ENCODE measurements around the gene DSG1. TPM values are rescaled to one million over a fixed set of nuclear protein-coding genes. Genes with fewer than 3 reads are reported as not detected.

The DSG1 gene
- total RNA-seq, 1 donor from 2014 or later: not detected

DNA sequence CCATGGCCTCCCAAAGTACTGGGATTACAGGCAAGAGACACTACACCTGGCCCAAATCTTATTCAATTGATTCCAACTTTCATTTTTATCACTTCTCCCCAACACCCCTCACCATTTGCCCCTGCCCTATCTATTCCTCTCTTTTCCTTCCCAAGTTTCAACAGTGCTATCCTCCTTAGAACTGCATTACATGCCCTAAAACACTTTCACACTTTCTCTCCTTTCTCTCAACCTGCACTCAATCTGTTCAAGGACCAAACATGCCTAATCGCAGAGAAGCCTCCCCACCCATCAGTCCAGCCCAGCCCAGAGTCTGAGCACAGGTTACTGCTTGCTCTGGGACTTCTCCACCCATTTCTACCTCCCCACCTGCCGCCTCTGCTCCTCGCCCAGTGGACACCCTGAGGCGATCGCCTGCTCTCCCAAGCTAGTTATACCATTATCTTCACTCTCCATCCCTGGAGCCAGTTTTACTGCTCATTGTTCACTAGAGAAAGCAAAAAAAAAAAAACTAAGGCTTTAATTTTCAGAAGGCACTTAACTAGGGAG is 23.7 kb upstream of the DSG1 start:
- DNase-seq (ENCODE audit: low spot score in 2 of 2): no peak
- H3K27me3 ChIP-seq: no peaks in the 10 kb centered on the region

DNA sequence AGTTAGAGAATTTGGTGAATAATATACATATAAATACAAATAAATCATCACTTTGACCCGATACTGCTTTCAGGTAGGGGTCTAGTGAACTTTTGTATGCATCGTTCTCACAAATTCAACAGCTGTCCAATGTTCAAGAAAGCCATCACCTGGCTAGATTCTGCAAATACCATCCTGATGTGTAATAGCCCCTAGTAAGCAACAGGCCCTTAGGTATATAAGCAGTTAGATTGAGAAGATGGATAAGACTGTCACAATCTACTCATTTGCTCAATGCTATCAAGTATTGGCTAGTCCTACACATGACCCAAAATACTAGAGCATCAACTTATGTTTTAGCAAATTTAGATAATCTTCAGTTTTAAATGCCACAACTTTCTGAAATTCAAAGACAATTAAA is 20.7 kb upstream of the DSG1 start:
- intact Hi-C loops (cut with DNase I): no loop called here
- no peak overlapping the region for H3K27ac ChIP-seq
- H3K27me3 ChIP-seq: no peaks in the 10 kb centered on the region
- DNase-seq (ENCODE audit: low spot score in 2 of 2): no peak
- H3K4me3 ChIP-seq: no peak overlapping the region
- no peaks in the 10 kb centered on the region for H3K36me3 ChIP-seq
- no peaks in the 10 kb centered on the region for H3K9me3 ChIP-seq
- TF ChIP-seq, protein P1, sequence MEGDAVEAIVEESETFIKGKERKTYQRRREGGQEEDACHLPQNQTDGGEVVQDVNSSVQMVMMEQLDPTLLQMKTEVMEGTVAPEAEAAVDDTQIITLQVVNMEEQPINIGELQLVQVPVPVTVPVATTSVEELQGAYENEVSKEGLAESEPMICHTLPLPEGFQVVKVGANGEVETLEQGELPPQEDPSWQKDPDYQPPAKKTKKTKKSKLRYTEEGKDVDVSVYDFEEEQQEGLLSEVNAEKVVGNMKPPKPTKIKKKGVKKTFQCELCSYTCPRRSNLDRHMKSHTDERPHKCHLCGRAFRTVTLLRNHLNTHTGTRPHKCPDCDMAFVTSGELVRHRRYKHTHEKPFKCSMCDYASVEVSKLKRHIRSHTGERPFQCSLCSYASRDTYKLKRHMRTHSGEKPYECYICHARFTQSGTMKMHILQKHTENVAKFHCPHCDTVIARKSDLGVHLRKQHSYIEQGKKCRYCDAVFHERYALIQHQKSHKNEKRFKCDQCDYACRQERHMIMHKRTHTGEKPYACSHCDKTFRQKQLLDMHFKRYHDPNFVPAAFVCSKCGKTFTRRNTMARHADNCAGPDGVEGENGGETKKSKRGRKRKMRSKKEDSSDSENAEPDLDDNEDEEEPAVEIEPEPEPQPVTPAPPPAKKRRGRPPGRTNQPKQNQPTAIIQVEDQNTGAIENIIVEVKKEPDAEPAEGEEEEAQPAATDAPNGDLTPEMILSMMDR (IDR thresholded peaks at IDR 0.05): no peak
- no peaks in the 10 kb centered on the region for H3K4me1 ChIP-seq

More for the DNA sequence above, 23.7 kb upstream of the DSG1 start:
- TF ChIP-seq, protein P1 (IDR thresholded peaks at IDR 0.05): no peak
- no peaks in the 10 kb centered on the region for H3K4me1 ChIP-seq
- intact Hi-C loops (cut with DNase I): no loop called here
- H3K9me3 ChIP-seq: peaks cover 2 to 10% of the 10 kb centered on the region in 2 donors
- no peak overlapping the region for H3K4me3 ChIP-seq
- no peaks in the 10 kb centered on the region for H3K36me3 ChIP-seq
- no peak overlapping the region for H3K27ac ChIP-seq

DNA sequence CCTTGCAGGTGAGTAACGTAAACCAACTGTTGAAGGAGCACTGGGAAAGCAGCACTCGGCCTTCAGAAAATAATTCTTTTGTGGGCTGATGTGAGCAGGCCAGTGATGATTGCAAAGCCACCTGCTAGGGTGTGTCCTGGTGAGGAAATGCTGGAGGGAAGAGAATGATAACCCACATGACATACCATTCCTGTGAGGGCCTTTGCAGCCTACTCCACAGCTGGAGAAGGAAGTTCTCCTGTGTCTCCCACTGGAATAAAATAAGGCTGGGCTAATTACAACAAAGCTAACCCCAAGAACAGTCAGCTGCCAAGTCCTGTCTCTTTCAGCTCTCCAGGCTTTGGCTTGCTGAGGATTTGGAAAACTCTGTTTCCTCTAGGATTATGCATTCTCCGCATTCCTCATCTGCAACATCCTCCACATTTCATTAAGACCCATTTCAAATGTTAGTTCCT is 16.7 kb upstream of the DSG1 start:
- H3K4me1 ChIP-seq: no peaks in the 10 kb centered on the region
- intact Hi-C loops (cut with DNase I): no loop called here
- no peaks in the 10 kb centered on the region for H3K27me3 ChIP-seq
- DNase-seq (ENCODE audit: low spot score in 2 of 2): no peak
- H3K9me3 ChIP-seq: no peaks in the 10 kb centered on the region
- TF ChIP-seq, protein P1 (IDR thresholded peaks at IDR 0.05): no peak
- H3K36me3 ChIP-seq: no peaks in the 10 kb centered on the region
- no peak overlapping the region for H3K4me3 ChIP-seq
- no peak overlapping the region for H3K27ac ChIP-seq

DNA sequence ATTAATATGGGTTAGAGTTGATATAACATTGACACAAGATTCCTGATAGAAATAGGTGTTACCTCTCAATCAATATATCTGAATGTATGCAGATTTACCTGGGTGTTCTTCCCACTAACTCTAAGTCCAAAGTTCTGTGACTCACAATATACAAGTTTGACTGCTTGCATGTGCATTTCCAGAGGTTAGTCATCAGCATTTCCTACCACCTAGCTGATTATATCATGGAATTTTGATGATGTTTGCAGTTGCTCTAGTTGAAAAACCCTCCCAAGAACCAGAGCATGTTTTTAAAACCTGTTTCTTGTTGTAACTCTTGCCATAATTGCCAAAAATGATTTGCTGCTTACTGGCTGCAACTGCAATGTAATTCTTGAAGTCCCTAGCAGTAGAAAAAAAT is 15.0 kb upstream of the DSG1 start:
- no peak for DNase-seq (ENCODE audit: low spot score in 2 of 2)
- H3K4me3 ChIP-seq: no peak overlapping the region
- intact Hi-C loops (cut with DNase I): no loop called here
- H3K27ac ChIP-seq: no peak overlapping the region
- H3K36me3 ChIP-seq: no peaks in the 10 kb centered on the region
- no peaks in the 10 kb centered on the region for H3K4me1 ChIP-seq
- TF ChIP-seq, protein P1 (IDR thresholded peaks at IDR 0.05): no peak
- no peaks in the 10 kb centered on the region for H3K27me3 ChIP-seq
- H3K9me3 ChIP-seq: no peaks in the 10 kb centered on the region

DNA sequence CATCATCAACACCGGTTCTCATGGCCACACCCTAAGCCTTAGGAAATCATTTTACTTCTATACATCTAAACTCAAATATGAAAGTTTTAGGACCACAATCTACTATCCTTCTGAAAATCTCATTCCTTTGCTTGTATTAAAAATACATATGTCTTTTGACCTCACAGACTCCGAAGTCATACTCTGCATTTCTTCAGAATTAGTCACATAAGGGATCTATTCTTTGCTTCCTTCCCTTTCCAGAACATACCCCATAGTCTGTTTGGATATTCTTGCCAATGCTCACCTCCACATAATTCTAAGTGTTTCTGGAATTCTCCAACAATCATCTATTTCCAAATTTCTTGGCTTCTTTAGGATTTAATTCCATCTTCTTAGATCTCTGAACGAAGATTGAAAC is 14.2 kb upstream of the DSG1 start:
- Histone ChIP-seq H3K27ac (no peak overlapping the region), H3K36me3 (no peaks in the 10 kb centered on the region), H3K4me1 (no peaks in the 10 kb centered on the region), H3K27me3 (no peaks in the 10 kb centered on the region), H3K4me3 (no peak overlapping the region), H3K9me3 (no peaks in the 10 kb centered on the region)
- TF ChIP-seq, protein P1 (IDR thresholded peaks at IDR 0.05): no peak
- no peak for DNase-seq (ENCODE audit: low spot score in 2 of 2)
- intact Hi-C loops (cut with DNase I): no loop called here

DNA sequence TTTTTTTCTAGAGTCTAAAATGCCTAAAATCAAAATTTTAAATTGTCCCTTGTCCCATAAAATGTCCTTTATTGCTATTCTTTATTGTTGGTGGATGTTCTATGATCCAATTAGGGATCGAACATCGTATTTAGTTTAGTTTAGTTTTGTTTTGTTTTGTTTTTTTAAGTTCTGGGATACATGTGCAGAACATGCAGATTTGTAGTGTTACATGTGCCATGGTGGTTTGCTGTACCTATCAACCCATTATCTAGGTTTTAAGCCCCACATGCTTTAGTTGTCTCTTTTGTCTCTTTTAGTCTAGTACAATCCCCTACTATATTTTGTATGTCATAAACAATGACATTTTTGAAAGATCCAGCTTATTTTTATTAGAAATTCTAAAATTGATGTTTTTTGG is 8.8 kb upstream of the DSG1 start:
- Histone ChIP-seq H3K4me3 (no peak overlapping the region), H3K4me1 (no peaks in the 10 kb centered on the region), H3K36me3 (no peaks in the 10 kb centered on the region), H3K27me3 (no peaks in the 10 kb centered on the region), H3K27ac (no peak overlapping the region), H3K9me3 (no peaks in the 10 kb centered on the region)
- intact Hi-C loops (cut with DNase I): no loop called here
- no peak for DNase-seq (ENCODE audit: low spot score in 2 of 2)
- TF ChIP-seq, protein P1 (IDR thresholded peaks at IDR 0.05): no peak
